ENCODE results near the gene COL6A3.
"Not testable (repeated sequence)": the region's sequence is repeated elsewhere in the genome, so short reads cannot be mapped to it uniquely, and the experiment has no call there.

The COL6A3 gene

DNA sequence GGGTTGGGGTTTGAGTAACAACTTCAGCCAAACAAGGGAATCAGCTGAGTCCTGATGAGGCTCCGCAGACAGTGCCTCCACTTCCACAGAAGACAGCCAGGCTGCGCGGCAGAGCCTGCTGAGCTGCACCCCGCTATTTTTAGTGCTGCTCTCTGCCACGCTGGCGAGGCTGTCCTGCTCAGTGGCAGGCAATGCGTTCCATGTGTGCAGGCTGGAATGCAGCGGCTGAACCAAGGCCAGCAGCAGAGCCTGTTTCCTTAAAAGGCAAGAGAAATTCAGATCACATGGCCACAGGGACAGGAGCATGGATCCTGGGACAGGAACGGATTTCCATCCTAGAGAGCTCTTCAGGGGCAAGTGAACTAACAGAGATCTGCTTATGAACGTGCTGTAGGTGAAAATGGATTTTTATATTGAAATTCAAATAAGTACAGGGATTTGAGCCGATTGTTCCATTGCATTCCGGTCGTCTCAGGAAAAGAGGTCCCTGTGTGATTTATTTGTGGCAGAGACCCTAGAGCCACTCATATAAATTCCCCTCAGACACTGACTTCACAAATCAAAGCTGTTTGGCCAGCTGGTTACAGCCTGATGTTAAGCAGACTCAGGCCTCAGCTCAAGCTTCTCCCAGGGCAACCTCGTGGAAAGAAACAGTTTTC lies 98.7 kb downstream of the COL6A3 start:
- no peak for DNase-seq (ENCODE audit: low read depth)

DNA sequence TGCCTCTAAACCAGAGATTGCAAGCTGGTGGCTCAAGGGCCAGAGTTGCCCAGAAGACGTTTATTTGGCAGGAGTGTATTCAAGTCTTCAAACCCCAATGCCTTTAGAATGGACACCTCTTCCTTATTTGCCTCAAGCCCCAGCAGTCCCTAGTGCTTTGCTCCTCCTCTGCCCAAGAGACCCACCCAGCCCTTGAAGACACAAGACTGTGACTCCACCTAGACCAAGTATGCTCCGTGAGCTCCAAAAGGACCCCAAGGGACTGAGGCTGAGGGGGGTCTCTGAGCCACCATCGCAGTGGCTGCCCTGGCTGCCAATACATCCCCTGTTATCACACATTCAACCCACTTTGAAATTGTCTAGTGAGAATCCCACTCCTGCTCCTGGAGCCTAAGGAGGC lies 99.3 kb downstream of the COL6A3 start:
- DNase-seq (ENCODE audit: low read depth) = no peak

DNA sequence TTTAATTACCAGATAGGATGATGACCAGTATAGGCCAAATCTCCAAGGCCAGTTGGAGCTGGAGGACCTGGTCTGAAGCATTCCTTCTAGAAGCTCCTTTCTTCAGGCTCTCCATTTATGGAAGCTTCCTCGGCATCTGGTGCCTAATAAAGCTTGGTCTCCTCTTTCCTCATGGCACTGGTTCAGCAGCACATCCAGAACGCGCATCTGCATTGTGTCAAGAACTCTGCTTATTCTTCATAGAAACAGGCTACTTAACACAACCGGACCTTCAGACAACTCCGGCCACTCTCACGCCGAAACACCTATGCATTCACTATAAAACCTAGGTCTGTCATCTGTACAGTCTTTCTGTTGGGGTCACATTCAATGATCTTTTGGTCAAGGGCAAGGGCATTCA lies 99.8 kb downstream of the COL6A3 start:
- no peak for DNase-seq (ENCODE audit: low read depth)

DNA sequence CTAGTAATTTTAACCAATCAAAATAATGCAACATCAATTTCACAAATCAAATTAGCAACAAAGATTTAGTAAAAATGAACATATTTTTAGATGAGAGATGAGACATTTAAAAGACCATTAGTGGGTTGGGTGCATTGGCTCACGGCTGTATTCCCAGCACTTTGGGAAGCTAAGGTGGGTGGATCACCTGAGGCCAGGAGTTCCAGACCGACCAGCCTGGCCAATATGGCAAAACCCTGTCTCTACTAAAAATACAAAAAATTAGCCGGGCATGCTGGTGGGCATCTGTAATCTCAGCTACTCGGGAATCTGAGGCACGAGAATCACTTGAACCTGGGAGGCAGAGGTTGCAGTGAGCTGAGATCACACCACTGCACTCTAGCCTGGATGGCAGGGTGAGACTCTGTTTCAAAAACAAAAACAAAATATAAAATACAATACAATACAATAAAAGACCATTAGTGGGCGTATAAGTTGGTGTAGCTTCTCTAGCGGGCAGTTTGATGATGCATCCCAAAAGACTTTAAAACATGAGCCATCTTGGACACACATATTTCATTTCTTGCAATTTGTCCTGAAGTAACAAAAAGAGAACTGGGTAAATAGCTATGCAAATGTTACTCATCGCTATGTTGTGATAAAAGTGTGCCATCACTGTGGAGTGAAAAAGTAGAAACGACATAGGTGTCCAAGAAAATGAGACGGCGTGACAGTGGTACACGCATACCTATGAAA lies 101.8 kb downstream of the COL6A3 start:
- no peak for DNase-seq (ENCODE audit: low read depth)

DNA sequence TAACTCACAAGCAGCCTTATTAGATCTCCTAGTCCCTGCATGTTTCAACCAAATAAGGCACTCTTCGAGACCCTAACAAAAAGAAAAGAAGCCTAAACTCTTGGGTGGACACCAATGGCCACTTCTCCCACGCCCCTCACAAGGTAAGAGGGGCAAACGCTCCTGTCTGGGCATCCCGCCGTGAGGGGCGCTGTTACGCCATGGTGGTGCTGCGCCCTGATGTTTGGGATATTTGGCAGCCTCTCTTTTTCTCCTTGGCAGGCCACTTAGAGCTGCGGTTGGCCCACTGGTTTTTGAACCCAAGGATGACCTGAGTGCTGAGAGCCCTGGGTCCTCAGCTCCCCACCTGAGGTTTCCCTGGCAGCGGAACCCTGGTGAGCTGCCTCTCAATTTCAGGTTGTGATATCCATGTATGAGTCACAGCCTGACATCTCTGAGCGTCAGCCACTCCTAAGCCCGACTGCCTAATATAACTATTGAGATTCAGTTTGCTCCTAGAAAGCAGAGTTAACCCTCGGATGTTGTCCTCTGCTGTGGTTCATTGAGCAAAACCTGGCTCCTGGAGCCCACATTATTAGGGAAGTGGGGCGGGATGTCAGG lies 103.3 kb downstream of the COL6A3 start:
- DNase-seq (ENCODE audit: low read depth) = no peak

DNA sequence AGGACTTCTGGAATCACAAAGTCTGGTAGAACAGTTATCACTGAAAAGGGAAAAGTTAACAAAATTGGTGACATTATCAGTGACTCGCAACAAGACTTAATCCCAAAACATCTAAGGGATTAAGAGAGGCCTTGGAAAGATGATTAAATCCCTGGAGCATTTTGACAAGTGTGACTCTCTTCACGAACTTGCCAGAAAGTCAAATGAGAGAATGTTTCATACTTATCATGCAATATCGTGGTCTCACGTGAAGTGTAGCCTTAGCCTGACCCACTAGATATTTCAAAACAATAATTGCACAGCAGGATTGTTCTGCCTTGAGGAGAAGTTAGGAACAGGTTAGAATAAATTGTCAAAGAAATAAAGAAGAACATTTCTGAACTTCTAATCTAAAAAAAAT lies 104.5 kb downstream of the COL6A3 start:
- DNase-seq (ENCODE audit: low read depth) = no peak

DNA sequence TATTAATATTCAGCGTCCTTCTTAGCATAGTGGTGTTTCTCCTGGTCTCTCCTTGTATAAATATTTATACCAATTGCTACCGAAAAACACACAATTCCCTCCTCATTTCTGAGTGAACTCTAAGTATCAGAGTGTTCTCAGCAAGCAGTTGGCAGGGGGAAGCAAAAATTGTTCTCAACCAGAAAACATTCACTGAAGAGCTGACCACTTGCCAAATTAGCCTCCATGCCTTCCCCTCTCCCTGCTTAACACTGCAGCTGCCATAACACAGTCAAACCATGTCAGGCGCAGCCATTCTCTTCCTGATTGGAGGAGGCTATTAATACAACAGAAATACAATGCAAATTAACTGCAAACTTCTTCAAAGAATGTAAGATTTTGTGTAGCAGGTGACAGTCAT lies 105.0 kb downstream of the COL6A3 start:
- DNase-seq (ENCODE audit: low read depth) = no peak

DNA sequence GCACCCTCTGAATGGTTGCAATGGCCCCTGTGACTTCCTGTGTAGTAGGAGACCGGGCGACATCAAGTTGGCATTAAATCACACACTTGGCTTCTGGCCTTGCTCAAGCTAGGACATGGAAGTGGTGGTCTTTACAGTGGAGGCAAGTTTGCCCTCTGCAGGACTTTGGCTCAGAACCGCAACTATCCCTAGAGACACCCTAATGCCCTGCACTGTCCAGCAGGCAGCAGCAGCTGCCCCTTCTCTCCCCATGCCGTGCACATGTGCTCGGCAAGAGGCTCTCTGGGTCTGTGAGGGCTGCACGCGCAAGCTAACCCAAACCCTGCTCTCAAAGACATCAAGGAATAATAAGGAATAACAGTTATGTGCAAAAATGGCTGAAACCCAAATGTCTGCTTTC lies 106.5 kb downstream of the COL6A3 start:
- DNase-seq (ENCODE audit: low read depth) = no peak

DNA sequence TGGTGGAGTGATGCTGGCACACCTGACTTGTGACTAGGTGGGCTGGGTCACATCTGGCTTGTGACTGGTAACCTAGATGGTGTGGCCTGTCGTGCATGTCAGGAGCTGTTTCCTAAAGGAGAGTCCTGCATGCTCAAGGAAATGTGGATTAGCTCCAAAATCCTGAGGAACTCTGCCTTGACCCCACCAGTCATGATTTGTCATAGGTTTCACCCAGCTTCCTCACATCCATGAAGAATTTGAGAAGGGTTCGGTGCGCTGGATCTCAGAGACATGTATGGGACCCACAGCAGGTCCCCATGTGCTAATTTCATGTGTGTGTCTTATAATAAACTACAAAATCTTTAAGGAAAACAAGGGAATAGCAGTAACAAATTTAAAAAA lies 107.2 kb downstream of the COL6A3 start:
- DNase-seq (ENCODE audit: low read depth) = no peak

DNA sequence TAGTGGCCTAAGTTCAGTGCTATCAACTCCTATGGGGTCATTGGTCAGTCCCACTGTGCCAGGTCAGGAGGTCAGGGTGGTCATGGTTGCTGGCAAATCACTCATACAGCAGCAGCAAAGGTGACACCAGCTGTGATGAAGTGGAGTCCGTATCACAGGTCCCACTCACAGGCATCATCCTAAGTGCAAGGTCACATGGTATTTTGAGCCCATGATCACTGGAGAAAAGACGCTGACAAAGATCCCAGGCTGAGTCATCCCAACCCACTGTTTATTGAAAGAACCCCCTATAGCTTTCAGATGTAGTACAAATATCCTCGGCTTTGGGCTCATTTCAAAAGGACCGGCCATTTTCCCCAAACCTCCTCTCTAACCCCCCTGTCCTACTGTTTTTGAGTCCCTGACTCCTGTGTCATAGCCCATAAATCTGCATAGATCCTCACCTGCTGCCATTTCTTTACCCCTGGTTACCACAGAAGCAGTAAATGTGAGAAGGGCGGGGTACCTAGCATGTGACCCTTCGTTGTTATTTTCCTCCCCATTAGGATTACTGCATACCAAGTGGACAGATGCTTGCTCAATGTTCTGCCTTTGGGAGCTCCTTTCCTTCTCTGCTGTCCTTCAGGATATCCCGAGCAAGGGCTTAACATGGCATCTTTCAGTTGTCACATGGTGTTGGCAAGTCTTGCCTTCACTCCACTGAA lies 107.7 kb downstream of the COL6A3 start:
- no peak for DNase-seq (ENCODE audit: low read depth)

DNA sequence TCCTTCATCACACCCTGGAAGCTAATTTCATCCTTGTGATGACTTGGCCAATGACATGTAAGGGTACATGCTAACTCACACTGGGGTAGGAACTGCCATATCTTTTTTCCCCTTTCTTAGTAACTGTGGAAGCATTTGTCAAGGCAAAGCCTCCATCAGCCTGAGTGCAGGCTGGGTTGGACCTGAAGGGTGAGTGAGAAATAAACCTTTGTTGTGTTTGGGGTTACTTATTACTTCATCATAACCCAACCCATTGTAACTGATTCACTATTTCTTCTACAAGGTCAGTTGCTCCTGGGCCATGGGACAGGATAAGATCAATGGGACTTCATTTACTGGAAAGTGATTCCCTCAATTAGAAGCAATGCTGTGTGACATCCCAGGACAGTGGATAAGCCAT lies 108.4 kb downstream of the COL6A3 start:
- DNase-seq (ENCODE audit: low read depth) = no peak

DNA sequence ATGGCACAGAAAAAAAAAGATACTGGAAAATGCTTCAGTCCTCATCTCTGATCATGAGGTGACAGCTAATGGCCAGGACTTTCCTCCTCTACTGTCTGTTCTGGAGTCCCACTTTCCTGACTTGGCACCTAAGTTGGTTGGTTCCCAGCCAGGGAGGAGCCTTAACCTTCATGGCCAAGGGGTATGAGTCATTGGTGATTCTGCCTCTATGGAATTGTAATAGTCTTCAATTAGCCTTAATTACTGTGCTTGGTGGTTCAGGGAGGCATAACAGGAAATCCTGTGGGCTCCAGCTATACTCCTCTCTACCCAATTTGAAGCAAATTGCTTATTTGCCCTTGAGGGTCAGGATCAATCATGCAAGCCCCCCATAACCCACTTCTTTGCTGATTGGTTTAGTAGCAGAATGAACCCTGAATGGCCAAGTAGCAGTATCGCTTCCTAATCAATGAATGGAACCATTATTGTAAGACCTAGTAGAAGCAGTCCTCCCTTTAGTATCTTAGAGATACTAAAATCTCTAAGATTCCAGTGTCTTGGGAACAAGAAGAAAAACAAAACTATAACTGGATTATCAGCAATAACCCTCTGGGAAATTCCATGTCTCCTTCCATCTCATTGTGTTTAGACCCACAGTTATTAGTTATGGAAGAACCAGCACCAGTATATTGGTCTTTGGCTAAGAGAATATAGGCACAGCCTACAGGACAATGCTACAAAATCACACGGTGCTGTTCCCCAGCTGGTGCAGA lies 109.0 kb downstream of the COL6A3 start:
- no peak for DNase-seq (ENCODE audit: low read depth)

DNA sequence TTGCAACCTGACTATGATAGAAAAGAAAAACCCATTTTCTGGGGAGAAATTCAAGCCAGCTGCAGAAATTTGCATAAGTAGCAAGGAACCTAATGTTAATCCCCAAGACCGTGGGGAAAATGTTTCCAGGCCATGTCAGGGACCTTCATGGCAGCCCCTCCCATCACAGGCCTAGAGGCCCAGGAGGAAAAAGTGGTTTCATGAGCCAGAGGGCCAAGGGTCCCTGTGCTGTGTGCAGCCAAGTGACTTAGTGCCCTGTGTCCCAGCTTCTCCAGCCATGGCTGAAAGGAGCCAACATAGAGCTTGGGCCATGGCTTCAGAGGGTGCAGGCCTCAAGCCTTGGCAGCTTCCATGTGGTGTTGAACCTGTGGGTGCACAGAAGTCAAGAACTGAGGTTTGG lies 110.7 kb downstream of the COL6A3 start:
- DNase-seq (ENCODE audit: low read depth) = not testable (repeated sequence)

DNA sequence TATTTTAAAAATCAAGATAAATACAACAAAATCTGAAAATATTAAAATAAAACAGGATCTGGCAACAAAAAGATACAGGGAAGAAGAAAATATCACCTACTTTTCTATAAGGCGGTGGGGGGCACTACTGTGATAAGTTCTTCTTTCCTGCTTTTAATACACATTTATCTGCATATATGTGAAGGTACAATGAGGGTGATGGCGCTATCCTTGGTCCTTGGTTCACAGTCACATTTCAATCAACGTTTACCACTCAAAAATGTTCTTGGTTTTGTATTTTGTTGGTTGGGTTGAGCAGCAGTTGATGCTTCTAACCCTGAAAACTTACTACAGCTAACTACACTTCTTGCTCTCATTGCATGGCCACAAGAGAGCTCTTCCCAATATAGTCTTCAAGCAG lies 112.4 kb downstream of the COL6A3 start:
- DNase-seq (ENCODE audit: low read depth) = no peak

DNA sequence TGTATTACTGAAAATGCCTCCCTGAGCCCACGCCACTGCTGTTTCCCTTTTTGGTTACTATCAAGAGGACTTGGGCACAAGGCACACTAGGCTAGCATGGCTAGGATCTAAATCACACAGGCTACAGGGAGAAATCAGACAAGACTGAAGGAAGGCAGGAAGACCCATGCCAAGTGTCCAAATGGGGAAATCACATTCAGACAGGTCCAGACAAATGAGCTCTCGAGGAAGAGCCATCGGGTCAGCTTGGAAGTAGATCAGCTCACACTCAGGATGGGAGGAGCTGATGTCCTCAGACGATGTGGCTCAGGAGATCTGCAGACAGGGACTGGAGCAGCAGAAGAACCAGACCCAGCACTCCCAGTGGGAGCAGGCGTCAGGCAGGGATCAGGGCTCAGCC lies 113.2 kb downstream of the COL6A3 start:
- DNase-seq (ENCODE audit: low read depth) = no peak

DNA sequence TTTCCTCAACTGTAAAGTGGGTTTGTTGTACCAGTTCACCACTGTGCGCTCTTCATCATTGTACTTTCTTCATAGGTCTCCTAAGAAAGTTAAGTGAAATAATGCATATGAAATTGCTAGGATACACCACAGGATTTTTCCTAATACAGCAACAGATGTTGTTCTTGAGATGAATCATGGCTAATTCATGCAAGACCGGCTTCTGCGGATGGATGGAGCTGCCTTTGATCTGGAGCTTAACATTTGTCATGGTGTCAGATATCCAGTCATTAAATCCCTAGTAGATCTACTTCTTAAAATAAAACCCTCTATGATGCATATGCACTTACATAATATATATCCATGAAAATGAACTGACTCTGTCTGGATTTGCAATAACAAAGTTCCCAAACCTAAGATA lies 114.1 kb downstream of the COL6A3 start:
- DNase-seq (ENCODE audit: low read depth) = no peak

DNA sequence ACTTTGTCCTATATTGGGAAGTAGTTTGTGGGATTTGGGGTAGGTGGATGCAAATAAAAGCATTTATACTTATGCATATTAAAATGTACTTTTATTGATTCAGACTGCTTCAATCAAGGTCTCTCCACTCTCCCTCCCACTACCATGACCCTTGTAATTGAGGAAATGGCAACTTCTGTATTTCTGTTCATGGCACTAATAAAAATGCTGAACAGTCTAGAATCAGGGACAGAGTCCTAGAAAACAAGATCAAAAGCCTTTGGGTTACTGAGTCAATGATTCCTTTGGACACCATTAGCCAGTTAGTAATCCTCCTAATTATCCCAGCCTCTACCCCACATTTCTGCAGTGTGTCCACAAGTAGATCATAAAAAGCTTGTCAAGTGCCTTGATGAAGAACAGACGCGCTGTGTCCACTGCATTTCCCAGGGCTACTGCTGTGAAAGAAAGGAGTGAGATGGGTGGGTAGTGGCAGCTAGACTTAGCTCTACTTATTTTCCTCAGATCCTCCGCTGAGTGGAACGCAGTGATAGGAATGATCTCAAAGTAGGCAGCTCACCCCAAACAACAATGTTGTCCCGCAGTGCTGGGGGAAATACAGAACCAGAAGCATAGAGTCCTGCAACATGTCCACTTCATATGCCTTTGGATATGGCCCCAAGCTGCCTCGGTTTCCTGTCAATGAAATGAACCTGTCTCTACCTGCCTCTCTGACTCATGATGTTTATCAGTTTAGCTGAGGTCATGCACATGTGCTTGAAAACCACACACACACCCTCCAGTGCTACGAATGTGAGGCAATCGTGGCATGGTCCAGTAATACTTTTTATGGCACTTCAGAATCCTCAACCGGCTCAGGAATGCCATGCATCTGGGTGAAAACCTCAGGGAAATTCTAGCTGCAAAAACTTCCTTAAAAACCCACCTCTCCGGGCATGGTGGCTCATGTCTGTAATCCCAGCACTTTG lies 115.5 kb downstream of the COL6A3 start:
- no peak for DNase-seq (ENCODE audit: low read depth)

DNA sequence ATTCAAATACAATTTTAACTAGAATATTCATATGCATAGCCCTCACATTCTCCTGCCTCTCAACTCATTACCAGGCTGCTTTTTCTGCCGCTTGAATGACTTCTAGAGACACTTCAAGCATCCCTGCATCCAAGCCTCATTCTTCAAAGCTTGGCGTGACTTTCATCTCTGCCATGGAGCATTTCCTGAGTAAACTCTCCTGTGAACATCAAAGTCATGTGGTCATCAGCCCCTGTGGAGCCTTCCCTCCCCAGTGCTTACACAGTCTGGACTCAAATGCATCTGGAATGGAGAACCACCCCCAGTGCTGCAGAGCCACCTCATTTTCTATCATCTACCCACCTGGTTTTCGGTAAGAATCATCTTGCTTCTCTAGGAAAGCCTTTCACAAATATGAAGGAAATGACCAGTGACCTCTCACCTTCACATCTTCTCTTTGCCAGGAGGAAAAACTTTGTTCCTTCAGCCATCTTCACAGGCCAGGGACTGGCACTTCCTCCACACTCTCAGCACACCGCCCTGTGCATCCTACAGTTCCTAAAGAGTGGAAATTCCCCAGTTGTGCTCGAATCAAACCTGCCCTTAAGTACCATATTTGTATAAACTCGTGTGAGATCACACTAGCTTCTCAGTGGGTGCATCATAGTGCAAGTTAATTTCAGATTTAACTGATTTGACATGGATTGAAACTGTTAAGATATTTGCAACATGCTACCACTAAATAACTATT lies 116.4 kb downstream of the COL6A3 start:
- DNase-seq (ENCODE audit: low read depth) = no peak

DNA sequence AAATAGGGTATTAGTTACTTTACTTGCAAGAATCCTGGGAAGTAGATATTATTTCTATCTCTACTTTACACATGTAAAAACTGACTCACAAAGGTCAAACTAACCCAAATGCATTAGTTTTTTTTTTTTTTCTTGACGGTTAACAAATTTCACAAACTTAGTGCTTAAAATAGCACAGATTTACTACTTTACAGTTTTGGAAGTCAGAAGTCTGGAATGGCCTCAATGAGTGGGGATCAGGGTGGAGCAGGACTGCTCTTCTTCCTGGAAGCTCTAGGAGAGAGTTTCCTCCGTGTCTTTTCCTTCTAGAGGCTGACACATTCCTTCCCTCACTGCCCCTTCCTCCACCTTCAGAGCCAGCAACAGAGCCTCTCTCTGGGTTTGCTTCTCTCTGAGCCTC lies 117.2 kb downstream of the COL6A3 start:
- DNase-seq (ENCODE audit: low read depth) = no peak

DNA sequence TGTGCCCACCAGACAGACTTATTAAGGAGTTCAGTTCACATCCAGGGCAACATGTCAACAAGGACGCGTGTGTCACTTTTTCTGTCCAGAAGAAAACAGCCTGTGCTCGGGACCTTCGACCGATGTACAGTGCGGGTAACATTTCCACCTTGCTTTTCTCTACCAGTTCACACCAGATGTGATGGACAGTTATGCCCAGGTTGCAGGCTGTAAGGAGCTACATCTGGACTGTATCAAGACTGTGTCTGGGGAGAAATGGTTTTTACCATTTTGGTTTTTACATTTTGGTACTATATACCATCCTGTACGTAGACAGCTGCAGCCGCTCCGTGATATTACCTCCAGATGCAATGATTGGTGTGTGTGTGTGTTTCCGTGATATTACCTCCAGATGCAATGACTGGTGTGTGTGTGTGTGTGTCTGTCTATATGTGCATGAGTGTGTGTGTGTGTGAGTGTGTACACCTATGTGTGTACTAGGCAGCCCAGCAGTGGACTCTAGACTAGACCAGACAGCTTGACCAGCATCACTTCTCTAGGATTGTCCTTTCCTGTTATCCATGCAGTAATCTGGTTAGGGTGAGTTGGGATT lies 118.0 kb downstream of the COL6A3 start:
- no peak for DNase-seq (ENCODE audit: low read depth)
